ENCODE results near the gene CDH23.

DNA sequence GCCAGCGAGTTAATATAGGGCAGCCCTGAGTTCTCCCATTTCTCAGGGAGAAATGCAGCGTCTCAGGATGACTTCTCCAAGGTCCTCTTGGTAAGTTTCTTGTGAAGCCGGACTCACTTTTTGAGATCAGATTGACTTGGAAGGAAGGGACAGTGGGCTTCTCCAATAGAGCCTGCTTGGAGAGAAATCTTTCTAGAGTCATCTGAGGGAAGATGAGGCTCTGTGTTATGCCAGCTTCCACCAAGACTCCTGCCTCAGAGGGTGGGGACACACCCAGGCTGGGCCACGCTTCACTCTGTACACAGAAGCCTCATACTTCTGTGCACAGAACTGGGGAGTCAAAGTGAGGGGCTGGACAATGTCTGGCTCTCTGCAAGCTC is 317.3 kb downstream of the CDH23 start:
- TF ChIP-seq, protein P1, sequence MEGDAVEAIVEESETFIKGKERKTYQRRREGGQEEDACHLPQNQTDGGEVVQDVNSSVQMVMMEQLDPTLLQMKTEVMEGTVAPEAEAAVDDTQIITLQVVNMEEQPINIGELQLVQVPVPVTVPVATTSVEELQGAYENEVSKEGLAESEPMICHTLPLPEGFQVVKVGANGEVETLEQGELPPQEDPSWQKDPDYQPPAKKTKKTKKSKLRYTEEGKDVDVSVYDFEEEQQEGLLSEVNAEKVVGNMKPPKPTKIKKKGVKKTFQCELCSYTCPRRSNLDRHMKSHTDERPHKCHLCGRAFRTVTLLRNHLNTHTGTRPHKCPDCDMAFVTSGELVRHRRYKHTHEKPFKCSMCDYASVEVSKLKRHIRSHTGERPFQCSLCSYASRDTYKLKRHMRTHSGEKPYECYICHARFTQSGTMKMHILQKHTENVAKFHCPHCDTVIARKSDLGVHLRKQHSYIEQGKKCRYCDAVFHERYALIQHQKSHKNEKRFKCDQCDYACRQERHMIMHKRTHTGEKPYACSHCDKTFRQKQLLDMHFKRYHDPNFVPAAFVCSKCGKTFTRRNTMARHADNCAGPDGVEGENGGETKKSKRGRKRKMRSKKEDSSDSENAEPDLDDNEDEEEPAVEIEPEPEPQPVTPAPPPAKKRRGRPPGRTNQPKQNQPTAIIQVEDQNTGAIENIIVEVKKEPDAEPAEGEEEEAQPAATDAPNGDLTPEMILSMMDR (IDR thresholded peaks at IDR 0.05), result no peak
- TF ChIP-seq POLR2A (IDR thresholded peaks at IDR 0.05), result no peak

Measured in adrenal gland (tissue), 5 donors.